ENCODE results near the gene CYP3A4.

Gene CYP3A4

GRCh38 chr7:99742737-99743394 lies 41.1 kb downstream of the CYP3A4 start:
- no peaks in the 10 kb centered on the region for H3K27me3 ChIP-seq (ENCODE audit: low read length)
- H3K27ac ChIP-seq (ENCODE audit: low read depth, low read length), result no peak overlapping the region
- H3K4me2 ChIP-seq (ENCODE audit: low read depth, low read length, poor library complexity, severe bottlenecking), result no peak overlapping the region
- no peak overlapping the region for H3K4me3 ChIP-seq (ENCODE audit: insufficient read depth, low read length, poor library complexity, severe bottlenecking)
- H2AFZ ChIP-seq (ENCODE audit: low read depth, low read length, severe bottlenecking), result no peak overlapping the region
- no peaks in the 10 kb centered on the region for H3F3A ChIP-seq (ENCODE audit: insufficient read depth)
- no peaks in the 10 kb centered on the region for H3K36me3 ChIP-seq (ENCODE audit: low read length)
- H3K9me3 ChIP-seq (ENCODE audit: insufficient read depth, low read length), result no peaks in the 10 kb centered on the region
- no peaks in the 10 kb centered on the region for H4K20me1 ChIP-seq (ENCODE audit: low read depth, low read length)
- H3K79me2 ChIP-seq (ENCODE audit: insufficient read depth, low read length), result no peaks in the 10 kb centered on the region
- H3K9ac ChIP-seq (ENCODE audit: low read length), result no peak overlapping the region
- H3K9me2 ChIP-seq (replicated peaks; ENCODE audit: insufficient read depth, low read length), result no peaks in the 10 kb centered on the region
- TF ChIP-seq CTCF (IDR thresholded peaks at IDR 0.05; ENCODE audit: insufficient read depth, low read length, poor library complexity, severe bottlenecking) (no peak), EZH2phosphoT487 (conservative IDR thresholded peaks at IDR 0.05; ENCODE audit: low read length) (no peak)

- Histone ChIP-seq H3K27me3 (ENCODE audit: low read length) (no peaks in the 10 kb centered on the region), H3K9me3 (ENCODE audit: insufficient read depth, low read length) (no peaks in the 10 kb centered on the region), H3K4me3 (ENCODE audit: insufficient read depth, low read length, poor library complexity, severe bottlenecking) (no peak overlapping the region), H3K36me3 (ENCODE audit: low read length) (no peaks in the 10 kb centered on the region), H3K79me2 (ENCODE audit: insufficient read depth, low read length) (no peaks in the 10 kb centered on the region), H4K20me1 (ENCODE audit: low read depth, low read length) (no peaks in the 10 kb centered on the region), H2AFZ (ENCODE audit: low read depth, low read length, severe bottlenecking) (no peak overlapping the region), H3K27ac (ENCODE audit: low read depth, low read length) (no peak overlapping the region), H3K9ac (ENCODE audit: low read length) (no peak overlapping the region), H3F3A (ENCODE audit: insufficient read depth) (no peaks in the 10 kb centered on the region), H3K9me2 (replicated peaks; ENCODE audit: insufficient read depth, low read length) (no peaks in the 10 kb centered on the region), H3K4me2 (ENCODE audit: low read depth, low read length, poor library complexity, severe bottlenecking) (no peak overlapping the region)
- TF ChIP-seq CTCF (IDR thresholded peaks at IDR 0.05; ENCODE audit: insufficient read depth, low read length, poor library complexity, severe bottlenecking) (no peak), EZH2phosphoT487 (conservative IDR thresholded peaks at IDR 0.05; ENCODE audit: low read length) (no peak)
Observed at GRCh38 chr7:99741441-99741795, 42.6 kb downstream of the CYP3A4 start.

- Histone ChIP-seq H4K20me1 (ENCODE audit: low read depth, low read length) (no peaks in the 10 kb centered on the region), H3K27ac (ENCODE audit: low read depth, low read length) (no peak overlapping the region), H3K4me2 (ENCODE audit: low read depth, low read length, poor library complexity, severe bottlenecking) (no peak overlapping the region), H3K4me3 (ENCODE audit: insufficient read depth, low read length, poor library complexity, severe bottlenecking) (no peak overlapping the region), H3K36me3 (ENCODE audit: low read length) (no peaks in the 10 kb centered on the region), H3K9ac (ENCODE audit: low read length) (no peak overlapping the region), H3K27me3 (ENCODE audit: low read length) (no peaks in the 10 kb centered on the region), H3K9me3 (ENCODE audit: insufficient read depth, low read length) (no peaks in the 10 kb centered on the region), H3K9me2 (replicated peaks; ENCODE audit: insufficient read depth, low read length) (no peaks in the 10 kb centered on the region), H3K79me2 (ENCODE audit: insufficient read depth, low read length) (no peaks in the 10 kb centered on the region), H3F3A (ENCODE audit: insufficient read depth) (no peaks in the 10 kb centered on the region), H2AFZ (ENCODE audit: low read depth, low read length, severe bottlenecking) (no peak overlapping the region)
- TF ChIP-seq EZH2phosphoT487 (conservative IDR thresholded peaks at IDR 0.05; ENCODE audit: low read length) (no peak), CTCF (IDR thresholded peaks at IDR 0.05; ENCODE audit: insufficient read depth, low read length, poor library complexity, severe bottlenecking) (no peak)
Observed at GRCh38 chr7:99740573-99741440, 43.2 kb downstream of the CYP3A4 start.

Measured in SU-DHL-6 (cell line).